ENCODE results near the gene GINS1. TPM values are rescaled to one million over a fixed set of nuclear protein-coding genes. Genes with fewer than 3 reads are reported as not detected.

GINS1 gene
- total and polyA plus RNA-seq, 2 of the 8 experiments (the other 6 are each of a cell fraction or from before 2014, with no cell fraction given): 44.7 to 68.4 TPM

GRCh38 chr20:25468126-25469075, 60.9 kb downstream of the GINS1 start:
- no peak for FAIRE-seq
- Histone ChIP-seq H3K79me1 (ENCODE audit: low read depth, low read length) (no peaks in the 10 kb centered on the region), H3K4me1 (replicated peaks in 1 of 4; ENCODE audit: control insufficient read depth in 3 of 4, insufficient read depth in 4 of 4, low read length in 3 of 4) (no peaks in the 10 kb centered on the region; a peak in 2 of 7 replicates), H3K9me3 (ENCODE audit: insufficient read depth in 2 of 2, low read depth in 1 of 2, low read length in 1 of 2) (no peaks in the 10 kb centered on the region), H2BK15ac (ENCODE audit: low read length) (no peak overlapping the region), H4K91ac (replicated peaks; ENCODE audit: insufficient read length, low read length) (no peak overlapping the region), H2AFZ (ENCODE audit: low read length) (no peak overlapping the region), H3K56ac (replicated peaks; ENCODE audit: insufficient read length, low read depth, low read length) (no peak overlapping the region), H2BK5ac (ENCODE audit: low read depth, low read length) (no peak overlapping the region), H4K8ac (ENCODE audit: extremely low read depth, insufficient read depth, low read length) (no peak overlapping the region), H3K27me3 (replicated peaks in 1 of 4; ENCODE audit: control insufficient read depth in 3 of 4, extremely low read depth in 1 of 4, insufficient read depth in 3 of 4, low read length in 3 of 4) (no peaks in the 10 kb centered on the region), H4K20me1 (replicated peaks in 1 of 2; ENCODE audit: control insufficient read depth in 1 of 2, insufficient read depth in 2 of 2, low read length in 2 of 2) (peaks cover 0 to 3% of the 10 kb centered on the region in 2 experiments), H3K9ac (replicated peaks in 1 of 4; ENCODE audit: extremely low read depth in 1 of 4, low read depth in 3 of 4, low read length in 3 of 4) (no peak overlapping the region), H3K23me2 (ENCODE audit: low read depth, low read length) (no peaks in the 10 kb centered on the region), H3K4me2 (ENCODE audit: insufficient read depth in 1 of 2, low read depth in 2 of 2, low read length in 2 of 2) (no peak overlapping the region), H3K4me3 (ENCODE audit: extremely low read depth in 1 of 4, insufficient read depth in 2 of 4, low read depth in 3 of 4, low read length in 4 of 4) (no peak overlapping the region), H3K36me3 (ENCODE audit: control insufficient read depth in 2 of 4, insufficient read depth in 4 of 4, low read length in 3 of 4) (peaks cover 0 to 22% (median 10%) of the 10 kb centered on the region in 4 experiments; a peak in 4 of 8 replicates), H3K79me2 (ENCODE audit: control insufficient read depth in 1 of 2, insufficient read depth in 2 of 2, low read length in 2 of 2) (no peaks in the 10 kb centered on the region), H3K27ac (ENCODE audit: low read depth, low read length) (no peak overlapping the region), H2BK120ac (replicated peaks; ENCODE audit: low read depth, low read length) (no peak overlapping the region), H3K23ac (ENCODE audit: insufficient read length) (no peak overlapping the region), H3K18ac (ENCODE audit: extremely low read depth, low read length) (no peak overlapping the region), H3K14ac (ENCODE audit: insufficient read length) (no peak overlapping the region), H3K4ac (replicated peaks; ENCODE audit: insufficient read length, low read depth, low read length) (no peak overlapping the region), H2AK5ac (ENCODE audit: low read depth, low read length) (no peak overlapping the region), H2BK12ac (ENCODE audit: low read depth, low read length) (no peak overlapping the region), H2BK20ac (ENCODE audit: low read length) (no peak overlapping the region), H4K5ac (ENCODE audit: insufficient read length, low read depth, low read length) (no peak overlapping the region)
- ChIA-PET CTCF (ENCODE audit: partially characterized antibody) (interaction anchor here (0.6 to 2.6 kb wide), 3 partner anchors 12 to 151 kb away, joined by 3 to 25 read pairs (median 5); no protein-coding TSS in a partner anchor), POLR2A (ENCODE audit: partially characterized antibody) (interaction anchor here (0.6 kb wide), 1 partner anchor 26 kb away, joined by 3 read pairs; no protein-coding TSS in a partner anchor)
- no peak for TF ChIP-seq POLR2A (IDR thresholded peaks at IDR 0.05; ENCODE audit: control extremely low read depth in 1 of 2, low read depth in 2 of 2, low read length in 2 of 2)
- no peak for TF ChIP-seq EP300 (IDR thresholded peaks at IDR 0.05; ENCODE audit: borderline replicate concordance in 1 of 2, low read depth in 2 of 2, low read length in 2 of 2)
- no peak for DNase-seq (ENCODE audit: low read depth in 1 of 2, low spot score in 2 of 2)
- 97% methylated on average over 5 of the region's 18 CpGs; no CpG with 5 or more reads in 1 of the 2 experiments for WGBS, 2 experiments (ENCODE audit: extremely low coverage in 1 of 2, insufficient coverage in 1 of 2, insufficient read length in 1 of 2, insufficient replicate concordance in 2 of 2, low coverage in 1 of 2, low lambda C conversion rate in 2 of 2, missing lambda C conversion rate in 1 of 2)

All from H1 (cell line).